HEK293T (cell line): ENCODE measurements around the gene KCNIP1.

Experiments
- ARNT ChIP-seq: fragments of 450-650 bp; IDR thresholded peaks from 2 replicates; pipeline ENCODE4 v1.6.1; 2017; ENCODE audit warnings: mild to moderate bottlenecking
- BHLHE40 ChIP-seq: fragments of 450-650 bp; IDR thresholded peaks from 2 replicates; pipeline ENCODE4 v1.6.1; 2016; ENCODE audit warnings: mild to moderate bottlenecking, moderate library complexity, borderline replicate concordance
- ELF4 ChIP-seq: fragments of 450-650 bp; IDR thresholded peaks from 2 replicates; pipeline ENCODE4 v1.6.1; 2017; ENCODE audit warnings: antibody characterized with exemption
- FOXA1 ChIP-seq: fragments of 450-650 bp; IDR thresholded peaks from 2 replicates; pipeline ENCODE4 v1.6.1; 2016; ENCODE audit warnings: mild to moderate bottlenecking
- FOXM1 ChIP-seq: fragments of 450-650 bp; IDR thresholded peaks from 2 replicates; pipeline ENCODE4 v1.6.1; 2017; ENCODE audit warnings: mild to moderate bottlenecking, borderline replicate concordance
- HDGF ChIP-seq: fragments of 450-650 bp; IDR thresholded peaks from 2 replicates; pipeline ENCODE4 v1.6.1; 2017; ENCODE audit warnings: antibody characterized with exemption, borderline replicate concordance
- L3MBTL2 ChIP-seq: fragments of 450-650 bp; conservative IDR thresholded peaks from 2 replicates; pipeline ENCODE4 v1.6.1; 2016; ENCODE audit warnings: mild to moderate bottlenecking
- PKNOX1 ChIP-seq: fragments of 450-650 bp; IDR thresholded peaks from 2 replicates; pipeline ENCODE4 v1.6.1; 2016
- SP1 ChIP-seq: fragments of 450-650 bp; IDR thresholded peaks from 2 replicates; pipeline ENCODE4 v1.6.1; 2017
- SUZ12 ChIP-seq: fragments of 450-650 bp; IDR thresholded peaks from 2 replicates; pipeline ENCODE4 v1.6.1; 2016; ENCODE audit warnings: mild to moderate bottlenecking
- TARDBP ChIP-seq: fragments of 450-650 bp; IDR thresholded peaks from 2 replicates; pipeline ENCODE4 v1.6.1; 2016
- ZNF384 ChIP-seq: fragments of 450-650 bp; IDR thresholded peaks from 2 replicates; pipeline ENCODE4 v1.6.1; 2016

- TF ChIP-seq BHLHE40: no peak
- no peak for TF ChIP-seq ELF4
- TF ChIP-seq SUZ12: no peak
- TF ChIP-seq SP1: no peak
- no peak for TF ChIP-seq L3MBTL2
- TF ChIP-seq TARDBP: no peak
- TF ChIP-seq ZNF384: no peak
- no peak for TF ChIP-seq FOXA1
- no peak for TF ChIP-seq ARNT
- no peak for TF ChIP-seq FOXM1
- TF ChIP-seq HDGF: no peak
- no peak for TF ChIP-seq PKNOX1
These were observed 216.4 kb downstream of the KCNIP1 start for GRCh38 chr5:170720179-170720578.
